Measurements from ENCODE around the gene ZNF92.
"Not testable (repeated sequence)": the region's sequence is repeated elsewhere in the genome, so short reads cannot be mapped to it uniquely, and the experiment has no call there.

The ZNF92 gene

GRCh38 chr7:65373608-65374351 is at the start of gene ZNF92:
TSS of gene ZNF92 (plus strand) at chr7:65373855. CDS start at chr7:65373998, 143 bp downstream.
- peak; percentile 96 to 97 for DNase-seq

- no peak for DNase-seq
Observed at GRCh38 chr7:65325793-65326432, 47.7 kb upstream of the ZNF92 start.

GRCh38 chr7:65338346-65338745 is 35.3 kb upstream of the ZNF92 start:
- no peak for DNase-seq

GRCh38 chr7:65339257-65339656 is 34.4 kb upstream of the ZNF92 start:
- DNase-seq: no peak

- no peak for DNase-seq
Observed at GRCh38 chr7:65342723-65343629, 30.7 kb upstream of the ZNF92 start.

GRCh38 chr7:65344541-65344940 is 29.1 kb upstream of the ZNF92 start:
- not testable (repeated sequence) for DNase-seq

GRCh38 chr7:65354263-65354662 is 19.4 kb upstream of the ZNF92 start:
- no peak for DNase-seq

- no peak for DNase-seq
Observed at GRCh38 chr7:65369843-65370242, 3.8 kb upstream of the ZNF92 start.

GRCh38 chr7:65371468-65371867 is 2.2 kb upstream of the ZNF92 start:
- no peak for DNase-seq

- no peak for DNase-seq
Observed at GRCh38 chr7:65379318-65379717, 5.7 kb downstream of the ZNF92 start.

GRCh38 chr7:65381742-65382141 is 8.1 kb downstream of the ZNF92 start:
- no peak for DNase-seq

- no peak for DNase-seq
Observed at GRCh38 chr7:65382452-65382851, 8.8 kb downstream of the ZNF92 start.

- DNase-seq: no peak
Observed at GRCh38 chr7:65387891-65388290, 14.2 kb downstream of the ZNF92 start.

- no peak for DNase-seq
Observed at GRCh38 chr7:65390588-65390987, 16.9 kb downstream of the ZNF92 start.

- no peak for DNase-seq
Observed at GRCh38 chr7:65397730-65398142, 24.1 kb downstream of the ZNF92 start.

GRCh38 chr7:65398671-65399070 is 25.0 kb downstream of the ZNF92 start:
- not testable (repeated sequence) for DNase-seq

- DNase-seq: not testable (repeated sequence)
Observed at GRCh38 chr7:65399101-65399500, 25.4 kb downstream of the ZNF92 start.

- DNase-seq: no peak
Observed at GRCh38 chr7:65404020-65404419, 30.4 kb downstream of the ZNF92 start.

GRCh38 chr7:65406706-65407105 is 33.1 kb downstream of the ZNF92 start:
- DNase-seq: not testable (repeated sequence)

- DNase-seq: no peak
Observed at GRCh38 chr7:65409363-65409762, 35.7 kb downstream of the ZNF92 start.

- DNase-seq: no peak
Observed at GRCh38 chr7:65411249-65411648, 37.6 kb downstream of the ZNF92 start.

GRCh38 chr7:65422670-65423069 is 49.0 kb downstream of the ZNF92 start:
- no peak for DNase-seq

- DNase-seq: not testable (repeated sequence)
Observed at GRCh38 chr7:65423286-65423685, 49.6 kb downstream of the ZNF92 start.

Data from CD4-positive, alpha-beta T cell treated with Interleukin-1 beta for 1 hour (primary cell).